ENCODE measurements around the gene ZFP91. TPM values are rescaled to one million over a fixed set of nuclear protein-coding genes. Genes with fewer than 3 reads are reported as not detected.

The ZFP91 gene, protein sequence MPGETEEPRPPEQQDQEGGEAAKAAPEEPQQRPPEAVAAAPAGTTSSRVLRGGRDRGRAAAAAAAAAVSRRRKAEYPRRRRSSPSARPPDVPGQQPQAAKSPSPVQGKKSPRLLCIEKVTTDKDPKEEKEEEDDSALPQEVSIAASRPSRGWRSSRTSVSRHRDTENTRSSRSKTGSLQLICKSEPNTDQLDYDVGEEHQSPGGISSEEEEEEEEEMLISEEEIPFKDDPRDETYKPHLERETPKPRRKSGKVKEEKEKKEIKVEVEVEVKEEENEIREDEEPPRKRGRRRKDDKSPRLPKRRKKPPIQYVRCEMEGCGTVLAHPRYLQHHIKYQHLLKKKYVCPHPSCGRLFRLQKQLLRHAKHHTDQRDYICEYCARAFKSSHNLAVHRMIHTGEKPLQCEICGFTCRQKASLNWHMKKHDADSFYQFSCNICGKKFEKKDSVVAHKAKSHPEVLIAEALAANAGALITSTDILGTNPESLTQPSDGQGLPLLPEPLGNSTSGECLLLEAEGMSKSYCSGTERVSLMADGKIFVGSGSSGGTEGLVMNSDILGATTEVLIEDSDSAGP
- total RNA-seq: 52.3 and 70.7 TPM in 2 replicates

GRCh38 chr11:58578635-58579191 lies at the start of gene ZFP91:
TSS of gene ZFP91 (plus strand) at chr11:58579063. CDS start at chr11:58579282, 219 bp downstream.

GRCh38 chr11:58575377-58576020 lies 3.4 kb upstream of the ZFP91 start, which contains the start of gene LPXN:
TSS of gene LPXN (minus strand) at chr11:58575856. CDS start at chr11:58575772, 84 bp downstream.

GRCh38 chr11:58622344-58622743 lies 43.5 kb downstream of the ZFP91 start, which contains the start of gene CNTF:
TSS of gene CNTF (plus strand) at chr11:58622665. CDS start at chr11:58622753, 88 bp downstream.

Other genes with a start within 250 kb of the ZFP91 start
- gene OR5B17, start 220.0 kb upstream of the ZFP91 start, total RNA-seq: not detected in 2 replicates
- not detected in 2 replicates for gene OR5B3, start 172.2 kb upstream of the ZFP91 start, total RNA-seq
- gene OR5B2, start 150.9 kb upstream of the ZFP91 start, total RNA-seq: not detected in 2 replicates
- not detected in 2 replicates for gene OR5B12, start 136.8 kb upstream of the ZFP91 start, total RNA-seq
- gene OR5B21, start 71.0 kb upstream of the ZFP91 start, total RNA-seq: not detected in 2 replicates
- 3.9 and 7.4 TPM in 2 replicates for gene LPXN, start 3.2 kb upstream of the ZFP91 start, total RNA-seq
- 2.9 and 3.5 TPM in 2 replicates for gene CNTF, start 43.6 kb downstream of the ZFP91 start, total RNA-seq
- not detected in 2 replicates for gene GLYAT, start 152.9 kb downstream of the ZFP91 start, total RNA-seq

Data from vein endothelial cell (primary cell).